Breast epithelium (tissue), 3 donors: ENCODE measurements around the gene C5AR2.

Source experiments
- POLR2A ChIP-seq: fragments of 450-650 bp; IDR thresholded peaks from one replicate; pipeline ENCODE4 v1.6.1; 2016; ENCODE audit warnings: antibody characterized with exemption, mild to moderate bottlenecking, moderate library complexity
- TF ChIP-seq, protein P1 (sequence below), 3 donors: fragments of 450-650 bp; IDR thresholded peaks; one replicate each; pipeline ENCODE4 v1.5.1; 2016 to 2017; ENCODE audit warnings: antibody characterized with exemption in 3 of 3, mild to moderate bottlenecking in 3 of 3, moderate library complexity in 3 of 3

DNA sequence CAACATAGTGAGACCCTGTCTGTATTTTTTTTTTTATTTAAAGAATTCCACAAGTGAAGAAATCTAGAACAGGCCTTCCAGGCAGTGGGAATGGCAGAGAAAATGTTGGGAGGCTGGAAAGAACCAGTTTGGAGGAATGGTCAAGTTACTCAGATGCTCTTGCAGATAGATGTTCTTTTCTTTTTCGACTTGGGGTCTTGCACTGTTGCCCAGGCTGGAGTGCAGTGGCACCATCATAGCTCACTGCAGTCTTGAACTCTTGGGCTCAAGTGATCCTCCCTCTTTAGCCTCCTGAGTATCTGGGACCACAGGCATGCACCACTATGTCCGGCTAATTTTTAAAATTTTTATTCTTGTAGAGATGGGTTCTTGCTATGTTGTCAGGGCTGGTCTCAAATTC, 21.7 kb upstream of the C5AR2 start:
- TF ChIP-seq, protein P1, sequence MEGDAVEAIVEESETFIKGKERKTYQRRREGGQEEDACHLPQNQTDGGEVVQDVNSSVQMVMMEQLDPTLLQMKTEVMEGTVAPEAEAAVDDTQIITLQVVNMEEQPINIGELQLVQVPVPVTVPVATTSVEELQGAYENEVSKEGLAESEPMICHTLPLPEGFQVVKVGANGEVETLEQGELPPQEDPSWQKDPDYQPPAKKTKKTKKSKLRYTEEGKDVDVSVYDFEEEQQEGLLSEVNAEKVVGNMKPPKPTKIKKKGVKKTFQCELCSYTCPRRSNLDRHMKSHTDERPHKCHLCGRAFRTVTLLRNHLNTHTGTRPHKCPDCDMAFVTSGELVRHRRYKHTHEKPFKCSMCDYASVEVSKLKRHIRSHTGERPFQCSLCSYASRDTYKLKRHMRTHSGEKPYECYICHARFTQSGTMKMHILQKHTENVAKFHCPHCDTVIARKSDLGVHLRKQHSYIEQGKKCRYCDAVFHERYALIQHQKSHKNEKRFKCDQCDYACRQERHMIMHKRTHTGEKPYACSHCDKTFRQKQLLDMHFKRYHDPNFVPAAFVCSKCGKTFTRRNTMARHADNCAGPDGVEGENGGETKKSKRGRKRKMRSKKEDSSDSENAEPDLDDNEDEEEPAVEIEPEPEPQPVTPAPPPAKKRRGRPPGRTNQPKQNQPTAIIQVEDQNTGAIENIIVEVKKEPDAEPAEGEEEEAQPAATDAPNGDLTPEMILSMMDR (IDR thresholded peaks at IDR 0.05) = no peak
- TF ChIP-seq POLR2A = no peak
